HG02610 (cell line): Measurements from ENCODE around the gene ATAT1.

Source experiments
- ATAC-seq: cut with Tn5 transposase; IDR thresholded peaks from one replicate; pipeline ENCODE4 v1.9.1; 2021; ENCODE audit warnings: mild to moderate bottlenecking, moderate library complexity; ENCODE audit not compliant: unreplicated experiment

The ATAT1 gene

DNA sequence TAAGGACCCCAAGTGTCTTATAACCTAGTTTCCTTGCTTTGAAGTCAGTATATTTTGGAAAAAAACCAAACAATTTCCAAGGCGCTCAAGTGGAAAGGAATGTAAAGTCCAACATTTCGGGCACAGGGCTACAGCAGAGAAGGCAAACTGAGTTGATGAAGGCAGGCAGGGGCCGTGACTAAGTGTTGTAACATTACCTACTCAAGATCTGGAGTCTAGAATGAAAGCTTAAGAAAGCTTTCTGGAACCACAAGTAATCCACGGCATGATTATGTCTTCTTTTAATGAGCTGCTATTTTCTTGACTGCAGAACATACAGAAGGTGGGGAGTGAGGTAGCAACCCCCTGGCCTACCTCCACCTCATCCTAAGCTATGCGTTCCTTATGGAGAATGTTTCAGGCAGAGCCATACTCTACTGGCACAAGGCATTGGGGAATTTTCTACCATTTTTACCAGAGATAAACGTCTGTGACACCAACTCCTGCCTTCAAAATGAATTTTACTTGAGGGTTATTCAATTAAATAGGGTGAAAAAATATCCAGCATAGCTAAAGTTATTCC is 13.9 kb upstream of the ATAT1 start:
- ATAC-seq, result no peak

DNA sequence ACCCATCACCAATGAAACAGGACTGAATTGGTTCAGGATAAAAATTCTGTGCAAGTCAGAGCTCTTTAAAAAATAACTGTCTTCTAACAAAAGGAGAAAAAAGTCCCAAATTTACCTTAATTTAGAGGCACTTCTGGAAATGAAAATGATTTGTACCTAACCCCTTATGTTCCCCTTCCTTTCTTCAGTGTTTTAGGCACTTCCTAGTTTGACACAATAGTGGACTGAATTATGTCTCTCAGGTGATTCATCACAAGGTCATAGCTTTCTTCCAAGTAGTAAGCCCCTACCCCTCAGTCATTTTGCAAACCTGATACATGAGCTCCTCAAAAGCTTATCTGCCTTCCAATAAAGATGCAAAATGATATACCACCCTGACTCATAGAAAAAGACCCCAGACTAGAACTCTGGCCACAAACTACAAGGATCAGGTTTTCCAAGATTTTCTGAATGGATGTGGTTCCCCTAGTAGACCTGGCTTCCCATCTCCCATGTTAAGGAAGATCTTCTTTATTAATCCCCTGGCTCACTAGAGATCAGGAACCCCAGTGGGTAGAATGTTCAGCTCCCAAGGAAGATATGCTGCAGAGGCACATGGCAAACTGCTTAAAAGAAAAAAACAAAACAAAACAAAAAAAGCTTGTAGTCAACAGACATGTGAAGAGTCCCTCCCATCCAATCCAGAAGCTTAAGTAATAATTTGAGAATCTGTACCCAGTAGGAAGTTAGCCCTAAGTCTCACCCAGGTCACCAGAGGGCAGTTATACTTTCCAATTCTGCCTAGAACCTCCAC is 13.2 kb upstream of the ATAT1 start:
- no peak for ATAC-seq

DNA sequence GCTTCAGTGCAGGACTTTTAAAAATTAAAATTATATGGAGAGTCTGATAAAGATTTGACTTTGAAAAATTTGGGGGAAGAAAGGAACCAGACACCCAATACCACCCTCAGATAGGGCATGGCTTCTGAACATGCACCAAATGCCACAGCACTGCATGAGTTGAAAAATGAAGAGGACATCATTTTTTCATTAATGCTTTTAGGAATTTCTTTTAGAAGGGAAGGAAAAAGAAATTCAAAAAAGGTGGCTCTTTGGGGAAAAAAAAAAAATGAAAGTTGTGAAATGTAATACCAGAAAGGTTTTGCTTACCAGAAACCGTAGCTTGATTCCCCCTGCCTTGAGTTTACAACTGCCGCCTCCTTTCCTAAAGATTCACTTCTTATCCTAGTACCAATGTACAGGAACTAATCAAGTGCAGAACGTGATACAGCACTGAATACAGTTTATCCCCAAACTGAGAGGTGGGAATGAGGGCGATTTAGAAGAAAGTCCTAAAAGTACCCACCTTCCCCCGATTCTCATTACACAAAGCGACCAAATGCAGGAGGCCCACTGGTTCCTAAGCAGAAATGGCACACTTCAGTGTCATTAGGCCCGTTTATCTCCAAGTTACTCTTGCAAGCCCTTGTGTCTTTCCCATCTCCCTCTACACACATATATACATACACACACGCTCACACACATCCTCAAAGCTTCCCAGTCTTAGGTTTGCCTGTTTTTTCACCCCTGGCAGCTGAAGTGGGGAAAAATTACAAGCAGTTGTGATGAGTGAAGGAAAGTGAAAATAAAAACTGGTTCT is 12.4 kb upstream of the ATAT1 start:
- no peak for ATAC-seq

DNA sequence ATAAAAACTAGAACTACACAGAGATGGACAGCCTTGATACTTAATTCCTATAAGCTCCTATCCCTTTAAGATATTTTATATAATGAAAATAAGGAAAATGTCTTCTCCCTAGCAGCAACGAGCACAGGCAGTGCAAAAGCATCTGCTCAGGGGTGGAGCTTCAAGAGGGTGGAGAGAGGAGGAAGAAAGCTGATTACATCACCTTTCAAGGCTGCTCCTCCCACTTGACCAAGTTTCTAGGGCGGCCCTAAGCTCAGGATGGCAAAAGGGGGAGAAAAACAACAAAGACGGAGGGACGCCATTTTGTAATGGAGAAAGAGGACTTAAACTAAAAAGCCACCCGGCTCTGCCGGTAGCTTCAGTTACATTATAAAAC is 11.8 kb upstream of the ATAT1 start:
- peak; percentile 52 for ATAC-seq

DNA sequence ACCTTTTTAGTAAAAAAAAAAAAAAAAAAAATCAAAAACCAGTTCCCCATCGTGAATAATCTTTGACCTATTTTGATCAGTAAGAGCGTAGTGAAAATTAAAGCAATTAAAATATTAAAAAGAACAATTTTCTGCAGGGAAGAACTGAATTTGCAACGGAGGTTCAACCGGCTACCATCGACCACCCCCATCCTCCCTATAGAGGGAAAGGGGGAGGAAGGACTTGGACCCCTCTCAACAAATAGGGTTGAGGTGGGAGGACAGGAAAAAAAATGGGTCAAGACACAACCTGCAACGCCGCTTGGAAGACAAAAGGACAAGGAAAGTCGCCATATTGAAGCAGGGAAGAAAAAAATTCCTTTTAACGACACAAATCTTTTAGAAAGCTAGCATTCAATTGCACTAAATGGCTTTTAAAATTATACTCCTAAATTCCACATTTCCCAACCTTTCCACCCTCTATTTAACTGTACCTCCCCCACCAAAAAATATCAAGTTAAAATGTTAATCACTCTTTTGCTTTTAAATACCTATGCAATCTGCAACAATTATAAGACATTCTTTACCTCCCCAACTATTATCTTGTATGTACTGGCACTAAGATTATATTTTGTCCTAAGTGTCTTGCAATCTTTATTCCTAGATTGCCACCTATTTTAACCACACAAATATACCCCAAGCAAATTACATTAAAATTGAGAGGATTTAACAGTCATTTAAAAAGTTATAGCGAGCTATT is 11.3 kb upstream of the ATAT1 start:
- ATAC-seq, result no peak

DNA sequence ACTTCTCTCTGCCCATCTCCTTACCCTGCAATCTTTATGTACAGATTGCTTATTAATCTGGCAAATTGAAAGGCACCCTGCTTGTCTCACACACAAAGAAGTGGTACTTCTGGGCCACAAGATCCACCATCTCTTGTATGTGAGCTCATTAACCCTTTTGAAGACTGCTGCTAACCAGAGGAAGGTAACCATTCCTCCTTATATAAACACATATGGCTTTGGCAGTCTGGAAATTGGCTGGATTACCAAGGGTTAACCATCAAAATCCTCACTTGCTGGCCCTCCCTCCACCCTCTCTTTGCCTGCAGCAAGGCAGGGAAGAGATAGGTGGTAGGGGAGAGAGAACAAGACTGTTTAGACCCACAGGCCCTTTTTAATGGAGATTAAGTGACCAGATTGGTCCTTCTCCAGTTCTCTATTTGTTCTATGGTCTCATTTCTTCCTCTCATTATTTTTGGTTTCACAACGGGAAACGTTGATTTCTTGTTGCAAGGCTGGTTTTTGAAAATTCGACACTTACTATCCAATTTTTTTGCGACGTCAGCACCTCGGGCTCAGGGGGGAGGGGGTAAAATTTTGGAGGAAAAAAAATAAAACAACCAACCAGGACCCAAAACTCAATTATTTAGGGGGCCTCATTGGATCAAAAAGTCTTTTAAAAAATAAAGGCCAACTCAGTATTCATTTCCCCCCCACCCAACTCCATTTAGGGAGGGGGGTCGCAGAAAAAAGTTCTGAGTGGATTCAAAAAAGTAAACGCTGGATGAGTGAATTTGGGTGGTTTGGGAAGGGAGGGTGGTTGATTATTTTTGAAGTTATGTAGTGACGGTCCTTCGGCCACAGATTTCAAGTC is 10.5 kb upstream of the ATAT1 start:
- no peak for ATAC-seq

DNA sequence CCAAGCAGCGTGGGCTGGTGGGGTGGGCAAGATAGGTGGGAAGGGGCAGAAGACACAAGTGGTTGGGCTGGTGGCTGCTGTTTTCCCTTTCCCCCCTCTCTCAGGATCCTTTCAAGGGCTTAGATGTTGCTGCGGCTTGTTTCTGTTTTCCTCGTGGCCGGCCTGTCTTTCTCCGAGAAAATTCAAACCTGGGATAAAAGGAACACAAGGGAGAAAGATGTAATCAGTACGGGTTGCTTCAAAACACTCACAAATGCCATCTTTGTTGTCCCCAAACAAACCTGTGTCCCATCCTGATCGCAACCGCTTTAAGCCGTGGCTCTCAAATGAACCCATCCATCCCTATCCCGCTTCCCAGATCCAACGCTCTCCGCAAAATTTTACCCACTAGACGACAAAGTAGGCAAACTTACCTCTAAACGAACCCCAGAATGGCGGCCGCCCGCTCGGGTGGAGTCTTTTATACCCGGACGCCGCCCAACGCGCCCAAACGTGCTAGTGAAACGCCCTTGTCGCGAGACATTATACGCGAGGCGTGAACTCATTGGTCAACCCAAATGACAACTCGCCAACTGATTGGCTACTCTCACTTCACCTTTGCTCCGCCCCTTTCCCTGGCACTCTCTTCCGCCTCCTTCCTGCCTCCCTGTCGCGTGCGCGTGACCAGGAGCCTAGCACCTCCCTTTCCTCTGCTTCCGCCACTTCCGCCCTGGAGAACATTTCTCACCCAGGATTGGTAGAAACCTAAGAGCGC is 9.7 kb upstream of the ATAT1 start, which contains the start of gene PPP1R10:
Gene PPP1R10, minus strand, starts transcription at position 433 of the 754 bp plus-strand sequence. CDS start 7,299 bp downstream, outside the sequence.
- peak; percentile 81 for ATAC-seq

DNA sequence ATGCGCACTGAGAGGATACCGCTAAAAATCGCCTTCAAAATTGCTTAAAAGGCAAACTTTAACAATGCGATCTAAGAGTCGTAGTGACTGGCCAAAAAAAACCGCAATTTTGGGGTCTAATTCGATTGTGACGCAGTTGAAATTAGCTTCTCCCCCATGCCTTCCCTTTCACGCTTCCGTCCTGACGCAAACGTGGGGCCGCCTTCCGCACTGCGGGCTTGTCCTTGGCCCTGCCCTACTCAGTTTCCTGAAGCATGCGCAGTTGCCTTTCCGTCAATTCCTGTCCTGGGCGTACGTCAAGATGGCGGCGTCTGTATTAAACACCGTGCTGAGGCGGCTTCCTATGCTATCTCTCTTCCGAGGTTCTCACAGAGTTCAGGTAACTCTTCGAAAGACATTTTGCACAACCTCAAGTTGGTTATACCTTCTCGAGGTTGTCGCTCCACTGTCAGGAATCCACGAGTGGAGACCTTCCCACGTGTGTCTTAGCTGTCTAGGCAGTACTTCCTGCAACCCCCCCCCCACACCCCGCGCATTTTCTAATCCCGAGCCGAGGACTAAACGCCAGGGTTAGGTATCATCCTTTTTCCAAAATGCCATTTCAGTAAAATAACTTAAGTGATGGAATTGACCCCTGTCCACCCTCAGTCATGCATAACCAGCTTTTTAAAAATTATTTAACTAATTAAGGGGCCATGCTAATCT is 9.0 kb upstream of the ATAT1 start, which contains the start of gene MRPS18B:
Gene MRPS18B, plus strand, starts transcription at position 276 of the 705 bp plus-strand sequence. Its CDS starts 26 bp downstream, at position 302.
- peak; percentile 72 for ATAC-seq

DNA sequence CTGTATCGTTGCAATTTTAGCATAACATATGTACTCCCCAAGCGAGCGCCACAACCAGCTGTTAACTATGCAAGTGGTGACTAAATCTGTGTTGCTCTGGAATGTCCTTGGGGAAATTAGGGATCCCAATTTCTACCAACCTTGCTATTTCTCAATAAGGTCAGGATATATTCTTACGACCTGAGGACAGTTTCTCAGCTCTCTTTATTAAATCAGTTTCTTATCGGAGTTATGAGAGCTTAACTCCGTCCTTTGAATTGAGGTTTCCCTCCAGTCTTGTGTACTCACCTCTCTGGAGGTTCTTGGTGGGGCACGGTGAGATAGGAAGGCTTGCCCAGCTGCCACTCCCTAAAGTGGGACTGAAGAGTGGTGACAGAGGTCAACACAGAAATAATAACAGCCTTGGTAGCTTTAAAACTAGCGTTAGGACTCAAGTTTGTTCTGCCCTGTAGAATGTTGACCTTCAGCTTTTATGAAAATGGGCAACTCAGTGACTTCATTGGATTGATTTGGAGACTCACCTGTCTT is 8.3 kb upstream of the ATAT1 start:
- no peak for ATAC-seq

DNA sequence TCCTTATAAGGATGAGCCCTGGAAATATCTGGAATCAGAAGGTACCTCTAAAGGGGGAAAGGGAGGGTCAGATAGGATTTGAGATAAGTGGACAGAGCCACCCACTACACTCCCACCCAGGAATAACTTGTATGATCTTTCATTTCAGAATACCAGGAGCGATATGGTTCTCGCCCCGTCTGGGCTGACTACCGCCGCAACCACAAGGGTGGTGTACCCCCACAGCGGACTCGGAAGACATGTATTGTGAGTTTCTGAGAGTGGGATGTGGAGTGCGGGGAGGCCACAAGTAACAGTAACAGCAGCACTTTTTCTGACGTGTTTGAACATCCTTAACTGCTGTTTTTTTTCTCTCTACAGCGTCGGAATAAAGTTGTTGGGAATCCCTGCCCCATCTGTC is 7.1 kb upstream of the ATAT1 start:
- no peak for ATAC-seq

DNA sequence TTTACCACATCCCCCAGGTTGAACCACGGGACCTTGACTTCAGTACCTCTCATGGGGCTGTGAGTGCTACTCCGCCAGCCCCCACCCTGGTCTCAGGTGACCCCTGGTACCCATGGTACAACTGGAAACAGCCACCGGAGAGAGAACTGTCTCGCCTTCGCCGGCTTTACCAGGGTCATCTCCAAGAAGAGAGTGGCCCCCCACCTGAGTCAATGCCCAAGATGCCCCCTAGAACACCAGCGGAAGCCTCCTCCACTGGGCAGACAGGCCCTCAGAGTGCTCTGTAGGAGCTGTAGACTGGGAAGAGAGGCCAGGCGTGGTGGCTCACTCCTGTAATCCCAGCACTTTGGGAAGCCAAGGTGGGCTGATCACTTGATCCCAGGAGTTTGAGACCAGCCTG is 1.2 kb upstream of the ATAT1 start:
- ATAC-seq, result no peak

DNA sequence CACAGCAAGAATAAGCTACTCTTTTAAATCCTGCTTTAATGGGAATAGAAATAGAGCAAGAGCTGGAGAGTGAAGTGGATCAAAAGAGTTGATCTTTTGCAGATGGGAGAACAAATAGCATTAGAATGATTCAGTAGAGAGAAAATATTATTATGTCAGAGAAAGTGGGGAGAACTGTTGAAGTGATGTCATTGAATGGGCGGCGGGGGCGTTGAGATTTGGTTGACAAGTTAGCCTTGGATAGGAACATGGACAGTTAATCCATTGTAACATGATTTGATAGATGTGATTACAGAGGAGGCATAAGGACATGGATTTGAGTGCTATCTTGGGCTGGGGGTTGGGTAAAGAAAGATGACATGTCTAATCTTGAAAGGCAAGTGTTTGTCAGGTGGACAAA is 9.2 kb downstream of the ATAT1 start:
- no peak for ATAC-seq

DNA sequence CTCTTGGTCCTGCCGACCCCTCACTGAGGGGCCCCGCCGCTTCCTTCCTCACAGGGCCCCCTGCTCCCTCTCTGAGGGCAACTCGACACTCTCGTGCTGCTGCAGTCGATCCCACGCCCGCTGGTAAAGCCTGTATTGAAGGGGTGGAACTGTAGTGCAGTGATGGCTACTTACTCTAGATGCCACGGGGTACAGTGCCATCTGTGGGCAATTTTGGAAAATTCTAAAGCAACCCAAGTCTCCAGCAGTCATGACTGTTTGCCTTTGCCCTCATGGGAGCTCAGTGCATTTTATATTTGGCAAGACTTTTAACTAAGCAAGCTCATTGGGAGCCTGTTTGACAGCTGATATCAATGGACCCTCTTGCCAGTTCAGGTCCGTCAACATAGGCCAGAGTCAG is 13.8 kb downstream of the ATAT1 start:
- ATAC-seq, result no peak

DNA sequence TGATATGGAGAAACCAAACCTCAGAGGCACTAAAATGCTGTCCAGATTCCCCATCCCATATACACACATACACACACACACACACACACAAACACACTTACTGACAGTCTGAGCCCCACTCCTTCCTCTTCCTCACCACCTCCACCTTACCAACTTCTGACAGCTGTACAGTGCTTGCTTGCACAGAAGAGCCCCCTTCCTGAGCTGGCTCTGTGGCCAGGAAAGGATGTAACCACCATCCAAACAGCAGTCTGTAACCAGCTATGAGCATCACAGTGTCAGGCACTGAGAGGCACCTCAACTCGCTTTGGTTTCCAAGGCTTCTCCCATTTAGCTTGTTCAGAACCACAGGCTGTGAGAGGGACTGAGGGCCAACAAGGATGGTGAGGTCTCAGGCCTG is 14.4 kb downstream of the ATAT1 start:
- ATAC-seq, result no peak

DNA sequence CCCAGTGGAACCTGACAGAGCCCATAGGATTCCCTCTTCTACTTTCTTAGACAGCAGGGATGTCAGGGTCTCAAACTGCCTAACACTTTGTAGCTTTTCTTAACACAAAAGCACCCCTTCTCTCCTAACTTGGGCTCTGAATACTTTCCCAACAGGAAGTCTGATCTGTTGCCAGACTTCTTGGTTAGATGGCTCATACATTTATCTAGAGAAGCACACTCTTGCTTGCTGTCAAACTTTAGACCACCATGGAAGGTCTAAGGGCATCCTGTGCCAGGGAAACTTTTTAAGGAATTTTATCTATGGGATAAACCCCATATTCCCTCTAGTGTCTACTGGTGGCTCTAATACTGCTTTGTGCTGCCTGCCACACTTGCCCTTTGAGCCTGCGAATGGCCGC is 17.0 kb downstream of the ATAT1 start:
- ATAC-seq, result no peak

DNA sequence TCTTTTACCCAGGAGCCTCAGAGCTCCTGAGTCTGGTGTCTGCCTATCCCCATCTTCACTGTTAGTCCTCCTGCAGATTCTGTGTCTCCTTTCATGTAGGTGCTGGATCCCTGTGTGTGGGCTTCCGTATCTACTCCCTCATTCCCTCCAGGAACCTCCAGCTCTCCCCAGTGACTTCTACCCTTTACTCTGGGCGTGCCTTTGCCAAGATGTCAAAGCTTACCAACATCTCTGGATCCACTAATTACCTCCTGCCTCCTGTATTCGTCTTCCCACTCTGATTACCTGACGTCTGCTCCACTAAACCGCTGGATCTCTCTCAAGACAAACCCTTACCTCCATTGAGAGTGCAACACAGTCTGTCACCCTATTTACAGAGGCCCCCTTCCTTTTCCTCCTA is 18.1 kb downstream of the ATAT1 start:
- ATAC-seq, result no peak

DNA sequence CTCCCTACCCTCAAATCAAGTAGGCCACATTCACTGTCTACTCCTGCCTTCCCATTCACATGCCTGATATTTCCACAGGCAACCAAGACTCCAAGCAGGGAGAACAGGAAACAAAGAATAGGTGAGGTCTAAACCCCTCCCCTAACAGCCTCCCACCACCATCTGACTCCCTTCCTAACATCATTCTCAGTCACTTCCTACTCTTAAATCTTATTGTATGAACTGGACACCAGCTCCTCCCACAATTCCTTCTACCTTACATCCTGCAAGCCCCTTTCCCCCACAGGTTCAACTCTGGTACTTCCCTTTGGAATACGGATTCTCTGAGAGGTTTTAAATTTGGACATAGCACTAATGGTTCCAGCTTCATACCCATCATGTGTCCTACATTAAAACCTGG is 19.3 kb downstream of the ATAT1 start:
- no peak for ATAC-seq

DNA sequence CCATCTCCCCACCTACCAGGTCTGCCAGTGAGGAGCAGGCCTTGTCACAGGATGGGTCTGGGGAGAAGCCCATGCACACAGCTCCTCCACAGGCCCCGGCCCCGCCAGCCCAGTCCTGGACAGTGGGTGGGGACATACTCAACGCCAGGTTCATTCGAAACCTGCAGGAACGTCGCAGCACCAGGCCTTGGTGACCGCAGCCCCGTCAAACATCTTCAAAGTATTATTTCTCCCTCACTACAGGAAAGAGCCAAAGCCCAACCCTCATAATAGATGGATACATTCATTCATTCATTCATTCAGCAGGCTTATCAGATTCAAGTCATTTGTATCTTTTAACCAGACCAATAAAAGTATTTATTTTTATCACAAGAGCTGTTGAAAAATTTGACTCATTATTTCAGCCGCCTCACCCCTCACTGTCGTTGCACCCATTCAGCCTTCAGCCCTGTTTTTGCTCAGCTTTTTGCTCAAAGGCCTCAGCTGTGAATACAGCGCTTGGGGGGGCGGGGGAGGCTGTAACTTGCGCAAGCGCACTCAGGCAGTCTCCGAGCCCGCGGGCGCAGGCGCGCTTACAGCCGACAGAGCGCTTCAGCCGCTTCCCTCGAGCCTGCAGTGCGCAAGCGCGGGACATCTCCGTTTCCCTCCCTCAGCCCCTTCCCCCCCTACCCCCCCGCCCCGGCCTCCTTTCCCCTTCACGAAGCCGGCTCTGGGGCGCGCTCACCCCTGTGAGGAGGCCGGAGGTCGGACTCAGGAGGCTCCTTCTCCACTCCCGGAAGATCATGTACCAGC is 20.0 kb downstream of the ATAT1 start, which contains the start of gene C6orf136:
Gene C6orf136, plus strand, starts transcription at position 684 of the 792 bp plus-strand sequence. Its CDS starts 99 bp downstream, at position 783.
- ATAC-seq, result peak; percentile 61
